GM19372 (cell line): Measurements from ENCODE around the gene SVIL.
"Not testable (repeated sequence)": the region's sequence is repeated elsewhere in the genome, so short reads cannot be mapped to it uniquely, and the experiment has no call there.

Experiments used
- ATAC-seq: cut with Tn5 transposase; IDR thresholded peaks from one replicate; pipeline ENCODE4 v1.9.1; 2021; ENCODE audit warnings: mild to moderate bottlenecking, low read depth, moderate library complexity; ENCODE audit not compliant: unreplicated experiment

Gene SVIL

GRCh38 chr10:29624357-29624756 is 10.4 kb downstream of the SVIL start:
- not testable (repeated sequence) for ATAC-seq

- ATAC-seq, result no peak
Observed at GRCh38 chr10:29623797-29624196, 11.0 kb downstream of the SVIL start.

GRCh38 chr10:29622382-29622922 is 12.3 kb downstream of the SVIL start:
- ATAC-seq, result no peak

DNA sequence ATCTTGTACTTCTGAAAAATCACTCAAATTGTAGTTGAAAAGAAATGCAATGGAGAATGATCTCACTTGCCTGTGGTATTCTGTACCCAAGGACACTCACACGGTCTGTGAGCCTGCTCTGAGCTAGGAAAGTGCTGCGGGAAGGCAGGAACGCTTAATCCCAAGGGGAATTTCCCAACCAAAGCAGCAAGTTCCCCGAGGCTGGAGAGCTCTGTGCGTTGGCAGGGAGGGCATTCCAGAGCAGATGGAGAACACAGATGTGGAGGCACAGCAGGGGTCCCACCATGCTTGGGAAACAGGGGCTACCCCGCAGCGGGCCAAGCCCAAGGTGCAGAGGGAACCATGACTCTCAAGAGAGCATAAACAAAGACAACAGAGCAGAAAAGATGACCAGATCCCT is 13.6 kb downstream of the SVIL start:
- ATAC-seq, result no peak

DNA sequence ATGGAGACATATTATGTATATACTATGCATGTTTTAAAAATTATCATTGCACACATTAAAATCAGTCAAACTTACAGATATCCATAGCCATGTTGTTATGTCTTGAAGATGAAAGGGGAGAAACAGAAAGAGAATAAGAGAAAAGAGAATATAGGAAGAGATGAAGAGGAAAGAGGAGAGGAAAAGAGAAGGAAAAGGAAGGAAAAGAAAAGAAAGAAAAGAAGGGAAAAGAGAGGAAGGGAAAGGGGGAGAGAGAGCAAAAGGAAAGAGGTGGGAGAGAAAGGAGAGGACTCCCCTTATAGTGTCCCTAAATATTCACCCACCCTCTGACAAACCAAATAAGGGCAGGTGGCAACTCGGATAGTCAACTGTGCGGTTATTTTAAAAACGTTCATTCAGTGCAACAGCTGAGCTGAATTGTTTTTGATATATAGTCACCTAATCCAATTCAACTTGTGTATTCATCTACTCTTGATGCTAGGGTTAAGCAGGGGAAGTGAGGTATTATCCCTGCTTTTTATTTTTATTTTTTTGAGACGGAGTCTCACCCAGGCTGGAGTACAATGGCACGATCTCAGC is 14.6 kb downstream of the SVIL start:
- no peak for ATAC-seq

- no peak for ATAC-seq
Observed at GRCh38 chr10:29619241-29619669, 15.5 kb downstream of the SVIL start.

DNA sequence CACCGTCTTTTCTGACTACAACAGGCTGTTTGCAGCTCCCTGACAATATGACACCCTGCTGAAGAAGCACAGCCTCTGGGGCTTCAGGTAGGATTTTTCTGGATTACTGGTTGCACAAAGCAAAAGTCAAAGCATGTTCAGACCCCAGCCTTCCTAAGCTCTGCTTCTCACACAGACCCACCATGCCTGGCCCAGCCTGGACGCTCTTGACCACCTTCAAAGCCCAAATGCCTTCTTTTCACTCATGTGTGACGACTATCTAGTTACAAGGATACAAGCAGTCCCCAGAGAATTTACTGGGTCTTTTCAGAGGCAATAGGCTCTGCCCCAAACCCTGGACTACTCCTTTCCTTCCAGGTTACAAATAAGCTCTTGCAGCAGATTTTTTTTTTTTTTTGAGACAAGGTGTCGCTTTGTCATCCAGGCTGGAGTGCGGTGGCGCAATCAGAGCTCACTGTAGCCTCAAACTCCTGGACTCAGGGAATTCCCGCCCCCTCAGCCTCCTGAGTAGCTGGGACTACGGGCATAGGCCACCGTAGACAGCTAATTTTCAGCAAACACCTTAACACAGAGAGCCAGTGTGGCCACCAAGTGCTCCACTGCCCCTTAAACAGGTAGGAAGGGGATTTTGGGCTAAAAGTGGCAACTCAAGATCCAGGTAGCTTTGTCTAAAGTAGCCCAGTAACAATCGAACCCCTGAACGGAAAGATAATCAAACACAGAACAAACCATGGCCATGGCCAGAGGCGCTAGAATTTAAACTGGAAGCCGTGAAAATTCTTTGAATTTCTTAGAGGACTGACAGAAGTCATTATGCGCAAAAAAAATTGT is 16.2 kb downstream of the SVIL start:
- no peak for ATAC-seq

DNA sequence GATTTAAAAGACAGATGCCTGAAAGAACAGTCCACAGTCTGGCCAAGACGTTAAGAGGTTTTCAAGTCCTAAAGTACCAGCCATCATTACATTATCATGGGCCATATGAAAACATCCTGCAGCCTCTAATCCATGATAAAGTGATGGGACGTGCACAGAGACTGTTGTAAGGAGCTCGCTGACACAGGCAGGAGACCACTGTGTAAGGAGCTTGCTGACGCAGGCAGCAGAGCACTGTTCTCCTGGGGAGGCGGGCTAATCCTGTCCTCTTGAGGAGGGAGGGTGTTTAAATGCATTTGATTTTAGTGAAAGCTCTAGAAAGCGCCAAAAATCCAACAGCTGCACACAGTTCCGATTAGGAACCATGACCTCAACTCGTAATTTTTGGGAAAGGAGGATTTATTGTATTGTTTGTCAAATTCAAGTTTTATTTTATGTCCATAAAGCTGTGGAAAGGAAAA is 16.9 kb downstream of the SVIL start:
- ATAC-seq, result no peak

DNA sequence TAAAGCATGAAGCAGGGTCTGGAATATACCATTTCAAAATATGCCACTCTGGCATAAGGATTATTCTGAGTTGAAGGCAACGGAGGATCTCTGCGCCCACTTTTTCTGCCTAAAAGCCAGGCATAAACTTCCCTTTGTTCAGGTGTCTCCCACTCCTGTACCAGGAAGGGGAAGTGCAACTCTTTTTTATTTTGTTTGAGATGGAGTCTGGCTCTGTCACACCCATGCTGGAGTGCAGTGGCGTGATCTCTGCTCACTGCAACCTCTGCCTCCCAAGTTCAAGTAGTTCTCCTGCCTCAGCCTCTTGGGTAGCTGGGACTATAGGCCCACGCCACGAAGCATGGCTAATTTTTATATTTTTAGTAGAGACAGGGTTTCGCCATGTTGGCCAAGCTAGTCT is 18.2 kb downstream of the SVIL start:
- ATAC-seq, result no peak

DNA sequence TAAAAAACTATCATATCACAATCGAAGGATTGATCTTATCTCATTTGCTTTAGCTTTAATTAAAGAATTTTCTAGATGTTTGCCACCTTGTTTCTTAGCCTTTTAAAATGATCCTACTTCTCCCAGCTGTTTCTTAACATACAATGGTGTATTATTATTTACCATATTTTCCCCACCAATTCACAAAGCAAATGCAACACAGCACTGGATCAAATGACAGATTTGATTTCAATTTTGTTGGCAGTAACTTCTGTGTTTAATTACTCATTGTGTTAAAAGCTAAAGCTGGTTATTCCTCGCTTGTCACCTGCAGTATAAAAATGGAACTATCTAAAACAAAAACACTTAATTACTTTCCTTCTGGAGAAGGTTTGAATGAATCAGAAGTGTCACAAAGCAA is 19.6 kb downstream of the SVIL start:
- no peak for ATAC-seq

GRCh38 chr10:29614289-29614688 is 20.5 kb downstream of the SVIL start:
- ATAC-seq, result not testable (repeated sequence)

DNA sequence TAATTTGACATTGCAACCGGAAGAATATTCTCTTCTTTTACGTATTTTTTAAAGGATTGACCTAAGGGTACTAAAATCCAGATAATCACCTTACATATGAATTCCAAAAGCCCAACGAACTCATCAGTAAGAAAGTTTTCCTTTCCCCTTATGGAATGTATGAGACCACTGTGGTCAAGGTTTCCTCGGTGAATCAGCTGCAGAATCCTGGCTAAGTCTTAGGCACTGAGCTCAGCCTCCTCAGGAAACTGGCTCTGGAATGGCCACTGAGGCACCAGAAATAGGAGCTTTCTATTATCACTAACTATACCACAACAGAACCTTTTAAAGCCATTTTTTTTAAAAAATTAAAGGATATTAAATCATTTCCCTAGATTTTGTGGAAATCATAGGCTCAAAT is 21.0 kb downstream of the SVIL start:
- no peak for ATAC-seq

DNA sequence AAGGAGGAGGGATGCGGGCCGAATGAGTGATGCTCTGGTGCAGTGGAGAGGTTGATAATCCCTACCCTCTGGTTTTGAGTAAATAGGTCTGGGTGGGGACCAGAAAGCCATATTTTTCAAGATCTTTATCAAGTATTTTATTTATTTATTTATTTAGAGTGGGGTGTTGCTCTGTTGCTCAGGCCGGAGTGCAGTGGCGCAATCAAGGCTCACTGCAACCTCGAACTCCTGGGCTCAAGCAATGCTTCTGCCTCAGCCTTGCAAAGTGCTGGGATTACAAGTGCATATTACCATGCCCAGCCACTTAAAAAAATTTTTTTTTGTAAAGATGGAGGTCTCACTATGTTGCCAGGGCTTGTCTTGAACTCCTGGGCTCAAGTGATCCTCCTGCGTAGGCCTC is 21.6 kb downstream of the SVIL start:
- ATAC-seq, result no peak

DNA sequence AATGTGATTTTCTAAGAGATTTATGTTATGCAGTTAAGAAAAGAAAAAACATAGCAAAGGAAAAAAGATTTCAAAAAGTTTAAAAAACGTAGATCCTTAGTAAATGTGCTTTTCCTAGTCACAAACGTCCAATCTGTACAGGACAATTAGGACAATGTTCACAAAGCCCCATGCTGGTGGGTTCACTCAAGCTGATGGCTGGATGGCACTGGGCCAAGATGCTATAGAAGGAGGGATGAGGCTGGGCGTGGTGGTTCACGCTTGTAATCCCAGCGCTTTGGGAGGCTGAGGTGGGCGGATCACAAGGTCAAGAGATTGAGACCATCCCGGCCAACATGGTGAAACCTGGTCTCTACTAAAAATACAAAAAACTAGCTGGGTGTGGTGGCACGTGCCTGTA is 22.1 kb downstream of the SVIL start:
- ATAC-seq, result no peak

DNA sequence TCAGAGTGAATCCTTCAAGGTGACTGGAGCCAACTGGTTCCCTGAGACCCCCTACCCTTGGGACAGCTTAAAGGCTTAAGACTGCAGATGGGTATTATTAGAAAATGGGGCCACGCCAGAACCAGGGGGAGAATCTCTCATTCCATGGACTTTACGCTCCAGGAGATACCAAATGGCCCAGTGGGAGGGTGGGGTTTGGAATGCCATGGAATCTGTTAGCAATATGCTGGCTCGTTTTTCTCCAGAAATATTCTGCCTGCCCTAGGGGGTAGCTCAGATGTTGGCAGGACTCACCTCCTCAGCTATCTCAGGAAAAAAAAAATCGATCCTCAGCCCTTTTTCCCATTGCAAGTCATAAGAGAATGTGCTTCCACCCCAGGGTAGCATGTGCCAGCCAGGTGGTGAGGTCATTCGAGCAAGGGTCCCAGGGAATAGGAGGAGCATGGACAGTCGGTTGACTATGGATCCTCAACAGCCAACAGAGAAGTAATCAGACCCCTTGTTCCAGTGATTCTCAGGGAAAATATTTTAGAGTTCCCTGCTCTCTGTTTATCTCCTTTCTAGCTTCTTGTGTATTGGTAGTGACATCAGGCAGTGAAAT is 22.9 kb downstream of the SVIL start:
- no peak for ATAC-seq

DNA sequence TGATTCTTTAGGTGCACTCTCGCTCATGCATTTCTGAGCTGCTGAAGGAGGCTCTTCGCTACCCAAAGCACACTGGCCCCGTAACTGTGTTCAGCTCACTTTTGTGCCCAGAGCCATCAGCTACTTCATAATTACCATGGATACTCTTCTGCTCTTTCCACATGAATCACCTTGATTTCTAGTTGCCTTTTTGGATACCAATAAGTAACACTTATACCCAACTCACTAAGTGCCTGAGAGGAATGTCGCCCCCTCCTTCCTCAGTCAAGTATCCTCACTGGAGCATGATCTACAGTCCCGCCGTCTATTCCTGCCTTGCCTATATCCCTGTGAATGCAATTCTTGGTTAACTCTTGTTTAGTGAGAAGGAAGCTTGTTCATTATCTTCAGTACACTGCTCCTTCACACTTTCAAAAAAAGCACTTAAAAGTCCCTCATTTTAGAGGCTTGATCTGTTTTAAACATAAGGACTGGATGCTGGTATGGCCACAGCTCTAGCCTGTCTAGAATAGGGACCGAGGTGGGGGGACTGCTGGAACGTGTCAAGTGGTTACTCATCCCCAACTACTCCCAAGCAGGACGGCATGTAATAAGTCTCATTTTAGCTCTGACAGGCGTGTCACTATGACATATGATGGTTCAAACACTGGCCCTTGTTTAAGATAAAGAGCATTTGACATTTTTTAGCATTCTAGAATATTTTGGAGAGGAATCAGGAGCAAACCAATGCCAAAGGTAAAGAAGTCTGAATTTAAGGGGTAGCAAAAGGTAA is 23.7 kb downstream of the SVIL start:
- ATAC-seq, result no peak

- not testable (repeated sequence) for ATAC-seq
Observed at GRCh38 chr10:29610331-29610730, 24.4 kb downstream of the SVIL start.

DNA sequence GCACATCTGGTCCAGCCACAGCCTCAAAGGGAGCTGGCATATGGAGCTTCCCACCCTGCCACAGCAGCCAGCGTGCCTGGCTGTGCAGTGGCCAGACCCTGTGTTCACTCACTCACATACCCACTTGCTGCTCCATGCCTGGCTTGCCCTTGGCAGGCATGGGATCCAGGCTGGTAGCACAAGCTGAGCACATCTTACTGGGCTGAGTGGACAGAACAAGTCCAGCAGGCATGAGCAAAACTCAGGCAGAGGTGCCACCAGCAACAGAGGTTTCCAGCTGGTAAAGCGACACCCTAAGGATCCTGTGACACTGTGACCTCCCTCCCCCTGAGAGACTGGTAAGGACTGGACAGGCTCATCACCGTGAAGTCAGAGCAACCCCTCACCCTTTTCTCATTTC is 25.1 kb downstream of the SVIL start:
- ATAC-seq, result no peak

DNA sequence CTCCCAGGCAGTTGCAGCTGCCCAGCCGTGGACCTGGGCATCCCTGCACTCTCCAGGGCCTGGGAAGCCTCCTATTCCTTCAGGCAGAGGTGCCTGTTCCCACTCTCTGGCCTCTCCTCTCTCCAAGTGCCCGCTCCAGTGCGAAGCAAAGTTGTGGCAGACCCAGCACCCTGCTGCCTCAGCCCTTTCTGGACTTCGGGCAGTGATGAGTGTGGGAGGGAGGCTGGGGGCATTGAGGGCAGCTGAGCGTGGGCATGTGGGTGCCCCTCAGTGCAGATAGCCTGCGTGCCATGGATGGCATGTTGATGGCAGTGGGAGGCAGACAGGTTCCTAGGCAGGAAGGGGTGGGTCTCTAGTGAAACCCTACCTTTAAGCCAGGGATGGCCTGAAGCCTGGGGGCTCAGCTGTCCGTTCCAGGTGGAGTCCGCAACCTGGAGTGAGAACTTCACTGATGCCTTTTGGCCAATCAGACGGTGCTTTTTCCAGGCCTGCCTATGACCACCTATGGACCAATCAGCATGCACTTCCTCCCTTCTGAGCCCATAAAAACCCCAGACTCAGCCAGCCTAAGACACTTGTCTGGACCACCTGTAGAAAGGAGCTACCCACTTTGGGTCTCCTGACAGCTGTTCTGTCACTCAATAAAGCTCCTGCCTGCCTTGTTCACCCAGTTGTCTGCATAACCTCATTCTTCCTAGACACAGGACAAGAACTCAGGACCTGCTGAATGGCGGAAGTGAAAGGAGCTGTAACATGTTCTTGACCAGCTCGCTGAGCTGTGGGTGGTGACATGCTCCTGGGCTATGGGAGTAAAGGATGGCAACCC is 26.1 kb downstream of the SVIL start:
- no peak for ATAC-seq

- ATAC-seq, result no peak
Observed at GRCh38 chr10:29608062-29608461, 26.7 kb downstream of the SVIL start.
